H1 (cell line): Measurements from ENCODE around the gene CCDC178. TPM values are rescaled to one million over a fixed set of nuclear protein-coding genes. Genes with fewer than 3 reads are reported as not detected.

Experiments
- CTCF ChIA-PET: fragments of 300-600 bp; sonication (Branson Sonifier 250); formaldehyde crosslinking; loops from one replicate; lab custom pipeline; 2021; ENCODE audit not compliant: partially characterized antibody; lab: Charles Lee
- POLR2A ChIA-PET: fragments of 300-600 bp; sonication (Branson Sonifier 250); formaldehyde crosslinking; loops from one replicate; lab custom pipeline; 2021; ENCODE audit warnings: inconsistent platforms; ENCODE audit not compliant: partially characterized antibody; lab: Charles Lee
- DNase-seq, 2 experiments: peaks; one replicate each; pipeline versions ENCODE4 v3.0.0 to v3.0.0-alpha.2; 2010 to 2022; ENCODE audit warnings: low spot score in 2 of 2, low read depth in 1 of 2, mixed read lengths in 1 of 2
- FAIRE-seq: peaks from 2 replicates; lab custom pipeline; 2011; peaks lifted over from hg19 to GRCh38; lab: Jason Lieb, UNC
- H2AFZ ChIP-seq: 2 replicates; pipeline ENCODE4 v1.8.1; 2012; ENCODE audit warnings: low read length, inconsistent platforms
- H2AK5ac ChIP-seq: 2 replicates; pipeline ENCODE4 v1.6.1; 2013; ENCODE audit warnings: low read depth, low read length
- H2BK120ac ChIP-seq: replicated peaks from 2 replicates; pipeline ENCODE3; 2013; ENCODE audit warnings: low read depth, low read length, inconsistent platforms
- H2BK12ac ChIP-seq: 2 replicates; pipeline ENCODE4 v1.6.1; 2013; ENCODE audit warnings: low read depth, low read length
- H2BK15ac ChIP-seq: 2 replicates; pipeline ENCODE4 v1.6.1; 2013; ENCODE audit warnings: low read length
- H2BK20ac ChIP-seq: 2 replicates; pipeline ENCODE4 v1.6.1; 2013; ENCODE audit warnings: low read length
- H2BK5ac ChIP-seq: 2 replicates; pipeline ENCODE4 v1.6.1; 2013; ENCODE audit warnings: low read depth, low read length
- H3K14ac ChIP-seq: 2 replicates; pipeline ENCODE4 v1.6.1; 2013; ENCODE audit warnings: inconsistent platforms; ENCODE audit not compliant: insufficient read length
- H3K18ac ChIP-seq: 2 replicates; pipeline ENCODE4 v1.6.1; 2013; ENCODE audit warnings: low read length; ENCODE audit errors: extremely low read depth
- H3K23ac ChIP-seq: 2 replicates; pipeline ENCODE4 v1.6.1; 2013; ENCODE audit warnings: inconsistent platforms; ENCODE audit not compliant: insufficient read length
- H3K23me2 ChIP-seq: 2 replicates; pipeline ENCODE4 v1.6.1; 2013; ENCODE audit warnings: low read depth, low read length
- H3K27ac ChIP-seq: 2 replicates; pipeline ENCODE4 v1.6.1; 2011; ENCODE audit warnings: low read depth, low read length, inconsistent platforms
- H3K27me3 ChIP-seq, 4 experiments: replicated peaks in 1 of 4; 1 replicate in 1 of 4; 2 replicates in 3 of 4; pipeline versions ENCODE4 v1.6.1 to v1.8.1; 2011 to 2013; ENCODE audit warnings: low read length in 3 of 4, mild to moderate bottlenecking in 3 of 4, inconsistent platforms in 2 of 4, mixed read lengths in 2 of 4, moderate library complexity in 1 of 4; ENCODE audit not compliant: control insufficient read depth in 3 of 4, insufficient read depth in 3 of 4; ENCODE audit errors: extremely low read depth in 1 of 4
- H3K36me3 ChIP-seq, 4 experiments: 2 replicates each; pipeline versions ENCODE4 v1.6.1 to v1.8.1; 2011 to 2013; ENCODE audit warnings: mild to moderate bottlenecking in 4 of 4, low read length in 3 of 4, moderate library complexity in 2 of 4, control low read depth in 1 of 4, inconsistent platforms in 1 of 4; ENCODE audit not compliant: insufficient read depth in 4 of 4, control insufficient read depth in 2 of 4
- H3K4ac ChIP-seq: replicated peaks from 2 replicates; pipeline ENCODE3; 2013; ENCODE audit warnings: low read length, low read depth, mixed read lengths, inconsistent platforms; ENCODE audit not compliant: insufficient read length
- H3K4me1 ChIP-seq, 4 experiments: replicated peaks in 1 of 4; 1 replicate in 1 of 4; 2 replicates in 3 of 4; pipeline versions ENCODE4 v1.6.1 to v1.8.1; 2011 to 2013; ENCODE audit warnings: low read length in 3 of 4, inconsistent platforms in 2 of 4, mixed read lengths in 1 of 4; ENCODE audit not compliant: insufficient read depth in 4 of 4, control insufficient read depth in 3 of 4
- H3K4me2 ChIP-seq, 2 experiments: 2 replicates each; pipeline versions ENCODE4 v1.6.1 to v1.8.1; 2011 to 2013; ENCODE audit warnings: low read depth in 2 of 2, low read length in 2 of 2, control low read depth in 1 of 2, inconsistent platforms in 1 of 2, mild to moderate bottlenecking in 1 of 2; ENCODE audit not compliant: insufficient read depth in 1 of 2
- H3K4me3 ChIP-seq, 4 experiments: fragments of 200-600, 300-600 bp in 1 of 4; sonication (generic), shearing (Covaris generic), sonication (Bioruptor Twin) in 1 of 4; 2 replicates each; pipeline versions ENCODE4 v1.5.1 to v1.8.1; 2011 to 2016; ENCODE audit warnings: low read length in 4 of 4, low read depth in 3 of 4, control low read depth in 2 of 4, inconsistent platforms in 2 of 4, mild to moderate bottlenecking in 2 of 4, mixed read lengths in 1 of 4, moderate library complexity in 1 of 4; ENCODE audit not compliant: insufficient read depth in 2 of 4; ENCODE audit errors: extremely low read depth in 1 of 4
- H3K56ac ChIP-seq: replicated peaks from 2 replicates; pipeline ENCODE3; 2013; ENCODE audit warnings: low read depth, mild to moderate bottlenecking, mixed read lengths, low read length, inconsistent platforms; ENCODE audit not compliant: insufficient read length
- H3K79me1 ChIP-seq: 2 replicates; pipeline ENCODE4 v1.6.1; 2013; ENCODE audit warnings: low read depth, low read length, control low read depth
- H3K79me2 ChIP-seq, 2 experiments: 2 replicates each; pipeline versions ENCODE4 v1.6.1 to v1.8.1; 2012 to 2013; ENCODE audit warnings: low read length in 2 of 2, mild to moderate bottlenecking in 2 of 2, inconsistent platforms in 1 of 2; ENCODE audit not compliant: insufficient read depth in 2 of 2, control insufficient read depth in 1 of 2
- H3K9ac ChIP-seq, 4 experiments: replicated peaks in 1 of 4; 1 replicate in 1 of 4; 2 replicates in 3 of 4; pipeline versions ENCODE4 v1.6.1 to v1.8.1; 2011 to 2013; ENCODE audit warnings: low read depth in 3 of 4, low read length in 3 of 4, control low read depth in 2 of 4, mild to moderate bottlenecking in 2 of 4, moderate library complexity in 2 of 4, inconsistent platforms in 1 of 4; ENCODE audit errors: extremely low read depth in 1 of 4
- H3K9me3 ChIP-seq, 2 experiments: 2 replicates each; pipeline versions ENCODE4 v1.6.1 to v1.8.1; 2012 to 2013; ENCODE audit warnings: mild to moderate bottlenecking in 2 of 2, moderate library complexity in 2 of 2, control low read depth in 1 of 2, inconsistent platforms in 1 of 2, low read depth in 1 of 2, low read length in 1 of 2, mixed read lengths in 1 of 2; ENCODE audit not compliant: insufficient read depth in 2 of 2
- H4K20me1 ChIP-seq, 2 experiments: replicated peaks in 1 of 2; 2 replicates each; pipeline versions ENCODE3 to v1.8.1; 2011 to 2013; ENCODE audit warnings: inconsistent platforms in 2 of 2, low read length in 2 of 2, mild to moderate bottlenecking in 1 of 2; ENCODE audit not compliant: insufficient read depth in 2 of 2, control insufficient read depth in 1 of 2
- H4K5ac ChIP-seq: 2 replicates; pipeline ENCODE4 v1.6.1; 2013; ENCODE audit warnings: low read length, low read depth, mixed read lengths, inconsistent platforms; ENCODE audit not compliant: insufficient read length
- H4K8ac ChIP-seq: 2 replicates; pipeline ENCODE4 v1.8.0; 2013; ENCODE audit warnings: mild to moderate bottlenecking, moderate library complexity, low read length, inconsistent platforms; ENCODE audit not compliant: insufficient read depth; ENCODE audit errors: extremely low read depth
- H4K91ac ChIP-seq: replicated peaks from 2 replicates; pipeline ENCODE3; 2013; ENCODE audit warnings: low read length, mixed read lengths, inconsistent platforms; ENCODE audit not compliant: insufficient read length
- ASH2L ChIP-seq: fragments of 200-600, 300-600 bp; sonication (generic); IDR thresholded peaks from one replicate; pipeline ENCODE4 v1.7.1; 2017; ENCODE audit warnings: low read length
- BACH1 ChIP-seq: IDR thresholded peaks from 2 replicates; pipeline ENCODE4 v1.6.1; 2012; ENCODE audit warnings: low read length, improper control_type of control experiment
- CBX8 ChIP-seq: fragments of 300-800, 300-1000 bp; sonication (generic); IDR thresholded peaks from 2 replicates; pipeline ENCODE4 v1.7.1; 2016; ENCODE audit warnings: low read depth, low read length, borderline replicate concordance
- EZH2 ChIP-seq: fragments of 200-600 bp; sonication (generic); IDR thresholded peaks from 2 replicates; pipeline ENCODE4 v1.7.1; 2012; ENCODE audit warnings: low read depth, mild to moderate bottlenecking, moderate library complexity, low read length, inconsistent platforms; ENCODE audit not compliant: severe bottlenecking
- JUN ChIP-seq: IDR thresholded peaks from 2 replicates; pipeline ENCODE4 v1.6.1; 2011; ENCODE audit warnings: low read depth, mild to moderate bottlenecking, improper control_type of control experiment, low read length
- NANOG ChIP-seq: IDR thresholded peaks from 2 replicates; pipeline ENCODE4 v1.6.1; 2011; ENCODE audit warnings: low read length, low read depth, mild to moderate bottlenecking, inconsistent platforms; ENCODE audit not compliant: insufficient read depth, poor library complexity, severe bottlenecking
- POLR2A ChIP-seq, 2 experiments: IDR thresholded peaks; 1 replicate in 1 of 2; 2 replicates in 1 of 2; pipeline ENCODE4 v1.6.1; 2011; ENCODE audit warnings: low read depth in 2 of 2, low read length in 2 of 2, mild to moderate bottlenecking in 2 of 2; ENCODE audit errors: control extremely low read depth in 1 of 2
- POU5F1 ChIP-seq: IDR thresholded peaks from 2 replicates; pipeline ENCODE4 v1.6.1; 2011; ENCODE audit warnings: low read depth, mild to moderate bottlenecking, low read length, moderate library complexity
- SAP30 ChIP-seq: fragments of 300-600 bp; sonication (generic); IDR thresholded peaks from 2 replicates; pipeline ENCODE4 v1.7.1; 2012; ENCODE audit warnings: low read length, moderate library complexity, mild to moderate bottlenecking, inconsistent platforms; ENCODE audit not compliant: insufficient read depth, insufficient replicate concordance
- TAF1 ChIP-seq: IDR thresholded peaks from 2 replicates; pipeline ENCODE4 v1.6.1; 2011; ENCODE audit warnings: mild to moderate bottlenecking, low read depth, low read length
- ZNF274 ChIP-seq: IDR thresholded peaks from 2 replicates; pipeline ENCODE4 v1.7.0; 2012; ENCODE audit warnings: low read length, borderline replicate concordance; ENCODE audit errors: extremely low read depth
- WGBS, 2 experiments: shearing (Covaris generic) in 1 of 2; methylation state at CpG; one replicate each; pipeline versions ENCODE4 v1.1.6 to v1.1.7; 2013 to 2015; ENCODE audit warnings: low lambda C conversion rate in 2 of 2, mixed read lengths in 2 of 2, inconsistent platforms in 1 of 2, low coverage in 1 of 2, missing lambda C conversion rate in 1 of 2; ENCODE audit not compliant: insufficient replicate concordance in 2 of 2, insufficient coverage in 1 of 2, insufficient read length in 1 of 2; ENCODE audit errors: extremely low coverage in 1 of 2, missing lambda C conversion rate in 1 of 2; 5-methylcytosine and 5-hydroxymethylcytosine counted together
- polyA plus RNA-seq, 7 experiments: library from polyadenylated mRNA; depleted of rRNA in 3 of 7; stranded (reverse) in 5 of 7; unstranded in 2 of 7; fragments of >200 nt in 5 of 7; fragments of 200-250 nt in 2 of 7; gene quantifications; 1 replicate in 5 of 7; 2 replicates in 1 of 7; 4 replicates in 1 of 7; pipeline versions ENCODE4 v1.2.1 to v1.2.3, GENCODE V29; 2011 to 2013; ENCODE audit warnings: missing spikeins in 2 of 7, mixed read lengths in 2 of 7
- total RNA-seq: library from RNA; stranded (reverse); fragmentation: NEBNext Ultra II Directional; extraction: Animal tissue kit (Norgen Biotek cat#: 25700); gene quantifications from 2 replicates; pipeline ENCODE4 v1.2.1, GENCODE V29; 2021
- TF ChIP-seq, protein P1 (sequence below): IDR thresholded peaks from 2 replicates; pipeline ENCODE4 v1.6.1; 2012; ENCODE audit warnings: low read length, inconsistent platforms

CCDC178 gene
- total and polyA plus RNA-seq, 2 of the 8 experiments (the other 6 are each of a cell fraction or from before 2014, with no cell fraction given): not detected

DNA sequence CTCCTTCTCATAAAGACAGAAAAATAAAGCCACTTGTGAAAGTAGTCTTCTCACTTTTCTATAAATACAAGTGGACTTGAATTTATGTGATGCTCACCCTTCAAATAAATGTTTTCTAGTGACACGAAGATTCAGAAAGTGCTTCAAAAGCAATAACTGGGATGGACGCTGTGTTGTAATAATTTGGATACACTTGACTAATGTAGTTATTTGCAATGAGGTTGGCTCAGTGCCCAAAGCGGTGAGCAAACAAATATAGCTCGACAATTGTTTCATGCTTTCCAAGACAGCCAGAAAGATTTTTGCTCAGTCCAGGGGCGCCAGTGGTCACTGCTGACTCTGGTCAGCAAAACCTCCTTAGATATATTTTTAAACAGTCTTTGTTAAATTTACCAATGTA, 389.1 kb downstream of the CCDC178 start:
- H2BK5ac ChIP-seq: no peak overlapping the region
- no peaks in the 10 kb centered on the region for H3K79me1 ChIP-seq
- no peak overlapping the region for H3K4ac ChIP-seq
- ChIA-PET POLR2A (no interaction called here), CTCF (interaction anchor here (0.9 kb wide), 1 partner anchor 49 kb away, joined by 3 read pairs; no protein-coding TSS in a partner anchor)
- no peak overlapping the region for H2AK5ac ChIP-seq
- no peak overlapping the region for H2BK15ac ChIP-seq
- H3K18ac ChIP-seq: no peak overlapping the region
- no peak overlapping the region for H3K56ac ChIP-seq
- H3K4me1 ChIP-seq: no peaks in the 10 kb centered on the region
- 91% methylated on average over 5 of the region's 5 CpGs; no CpG with 5 or more reads in 1 of the 2 experiments for WGBS, 2 experiments
- H3K4me3 ChIP-seq: no peak overlapping the region
- no peak overlapping the region for H4K8ac ChIP-seq
- FAIRE-seq (no peak), DNase-seq (no peak)
- no peak overlapping the region for H3K27ac ChIP-seq
- H3K14ac ChIP-seq: no peak overlapping the region
- no peak for TF ChIP-seq TAF1
- TF ChIP-seq POU5F1: no peak
- TF ChIP-seq, protein P1, sequence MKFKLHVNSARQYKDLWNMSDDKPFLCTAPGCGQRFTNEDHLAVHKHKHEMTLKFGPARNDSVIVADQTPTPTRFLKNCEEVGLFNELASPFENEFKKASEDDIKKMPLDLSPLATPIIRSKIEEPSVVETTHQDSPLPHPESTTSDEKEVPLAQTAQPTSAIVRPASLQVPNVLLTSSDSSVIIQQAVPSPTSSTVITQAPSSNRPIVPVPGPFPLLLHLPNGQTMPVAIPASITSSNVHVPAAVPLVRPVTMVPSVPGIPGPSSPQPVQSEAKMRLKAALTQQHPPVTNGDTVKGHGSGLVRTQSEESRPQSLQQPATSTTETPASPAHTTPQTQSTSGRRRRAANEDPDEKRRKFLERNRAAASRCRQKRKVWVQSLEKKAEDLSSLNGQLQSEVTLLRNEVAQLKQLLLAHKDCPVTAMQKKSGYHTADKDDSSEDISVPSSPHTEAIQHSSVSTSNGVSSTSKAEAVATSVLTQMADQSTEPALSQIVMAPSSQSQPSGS: no peak
- TF ChIP-seq JUN: no peak
- no peak for TF ChIP-seq EZH2
- no peak for TF ChIP-seq ASH2L
- TF ChIP-seq POLR2A (IDR thresholded peaks at IDR 0.05; ENCODE audit: control extremely low read depth in 1 of 2, low read depth in 2 of 2, low read length in 2 of 2): no peak
- TF ChIP-seq SAP30: no peak
- TF ChIP-seq BACH1: no peak
- TF ChIP-seq CBX8: no peak
- no peak for TF ChIP-seq NANOG
- TF ChIP-seq ZNF274: no peak
- H4K91ac ChIP-seq: no peak overlapping the region
- no peaks in the 10 kb centered on the region for H3K23me2 ChIP-seq
- H3K9ac ChIP-seq: no peak overlapping the region
- no peak overlapping the region for H3K23ac ChIP-seq
- no peak overlapping the region for H2BK120ac ChIP-seq
- H4K5ac ChIP-seq: no peak overlapping the region
- H4K20me1 ChIP-seq: no peaks in the 10 kb centered on the region
- no peaks in the 10 kb centered on the region for H3K27me3 ChIP-seq
- H2BK12ac ChIP-seq: no peak overlapping the region
- H3K36me3 ChIP-seq: no peaks in the 10 kb centered on the region
- H3K9me3 ChIP-seq: no peaks in the 10 kb centered on the region
- H3K4me2 ChIP-seq: no peak overlapping the region
- H2BK20ac ChIP-seq: no peak overlapping the region
- no peaks in the 10 kb centered on the region for H3K79me2 ChIP-seq
- no peak overlapping the region for H2AFZ ChIP-seq
